Neural crest cell (in vitro differentiated cells): ENCODE data around the gene HPS1. TPM values are rescaled to one million over a fixed set of nuclear protein-coding genes. Genes with fewer than 3 reads are reported as not detected.

Experiments
- DNase-seq: peaks from one replicate; pipeline ENCODE4 v3.0.0; 2021; ENCODE audit warnings: low read depth, mixed read lengths, low spot score
- H3K27ac Mint-ChIP-seq: one replicate; pipeline ENCODE4 v1.8.0; 2021; ENCODE audit warnings: mild to moderate bottlenecking, mixed read lengths; ENCODE audit not compliant: unreplicated experiment
- H3K27me3 Mint-ChIP-seq: 2 replicates; pipeline ENCODE4 v1.8.0; 2021; ENCODE audit warnings: low read depth, mild to moderate bottlenecking, mixed read lengths
- H3K36me3 Mint-ChIP-seq: 2 replicates; pipeline ENCODE4 v1.8.0; 2021; ENCODE audit warnings: low read depth, mild to moderate bottlenecking, mixed read lengths
- H3K4me1 Mint-ChIP-seq: 2 replicates; pipeline ENCODE4 v1.8.0; 2021; ENCODE audit warnings: mixed read lengths
- H3K4me3 Mint-ChIP-seq: one replicate; pipeline ENCODE4 v1.8.0; 2021; ENCODE audit warnings: mild to moderate bottlenecking, mixed read lengths
- H3K9me3 Mint-ChIP-seq: 2 replicates; pipeline ENCODE4 v1.8.0; 2021; ENCODE audit warnings: mixed read lengths
- CTCF ChIP-seq: fragments of 200-600 bp; sonication (generic); conservative IDR thresholded peaks from 2 replicates; pipeline ENCODE4 v1.5.0; 2021; ENCODE audit warnings: antibody characterized with exemption, mild to moderate bottlenecking
- total RNA-seq: library from RNA; stranded (reverse); gene quantifications from 2 replicates; pipeline ENCODE4 v1.2.1, GENCODE V29; 2021

The HPS1 gene
- total RNA-seq, 1 donor from 2014 or later: 46.9 TPM

GRCh38 chr10:98478430-98479222, 31.9 kb upstream of the HPS1 start:
- H3K27ac Mint-ChIP-seq: no peak overlapping the region
- peaks cover 3% of the 10 kb centered on the region for H3K9me3 Mint-ChIP-seq
- no peaks in the 10 kb centered on the region for H3K27me3 Mint-ChIP-seq
- TF ChIP-seq CTCF: no peak
- peaks cover 4% of the 10 kb centered on the region for H3K4me1 Mint-ChIP-seq
- DNase-seq: no peak
- no peak overlapping the region for H3K4me3 Mint-ChIP-seq
- H3K36me3 Mint-ChIP-seq: no peaks in the 10 kb centered on the region

GRCh38 chr10:98477861-98478260, 31.1 kb upstream of the HPS1 start:
- DNase-seq: no peak
- no peak overlapping the region for H3K27ac Mint-ChIP-seq
- no peaks in the 10 kb centered on the region for H3K36me3 Mint-ChIP-seq
- no peaks in the 10 kb centered on the region for H3K27me3 Mint-ChIP-seq
- no peaks in the 10 kb centered on the region for H3K9me3 Mint-ChIP-seq
- peaks cover 4% of the 10 kb centered on the region for H3K4me1 Mint-ChIP-seq
- H3K4me3 Mint-ChIP-seq: no peak overlapping the region
- no peak for TF ChIP-seq CTCF

- Mint-ChIP-seq H3K4me1 (peaks cover 4% of the 10 kb centered on the region), H3K27me3 (peaks cover 12% of the 10 kb centered on the region), H3K9me3 (no peaks in the 10 kb centered on the region), H3K4me3 (no peak overlapping the region), H3K36me3 (no peaks in the 10 kb centered on the region), H3K27ac (no peak overlapping the region)
- no peak for DNase-seq
- TF ChIP-seq CTCF: no peak
Observed at GRCh38 chr10:98474628-98475027, 27.9 kb upstream of the HPS1 start.

GRCh38 chr10:98472196-98472595, 25.5 kb upstream of the HPS1 start:
- H3K27me3 Mint-ChIP-seq: peaks cover 28% of the 10 kb centered on the region
- no peak for DNase-seq
- H3K9me3 Mint-ChIP-seq: no peaks in the 10 kb centered on the region
- no peak for TF ChIP-seq CTCF
- H3K4me1 Mint-ChIP-seq: peaks cover 5% of the 10 kb centered on the region
- no peaks in the 10 kb centered on the region for H3K36me3 Mint-ChIP-seq
- H3K27ac Mint-ChIP-seq: no peak overlapping the region
- H3K4me3 Mint-ChIP-seq: no peak overlapping the region

GRCh38 chr10:98470850-98471249, 24.1 kb upstream of the HPS1 start:
- no peak for TF ChIP-seq CTCF
- Mint-ChIP-seq H3K27me3 (peaks cover 28% of the 10 kb centered on the region), H3K36me3 (no peaks in the 10 kb centered on the region), H3K4me3 (no peak overlapping the region), H3K27ac (no peak overlapping the region), H3K9me3 (no peaks in the 10 kb centered on the region), H3K4me1 (peaks cover 10% of the 10 kb centered on the region)
- no peak for DNase-seq
